Panc1 (cell line): ENCODE results near the gene TRAF3IP1. TPM values are rescaled to one million over a fixed set of nuclear protein-coding genes. Genes with fewer than 3 reads are reported as not detected.

Experiments used
- ATAC-seq: fragments of 200-7000 bp; cut with Tn5 transposase; 2 replicates; pipeline ENCODE4 v1.9.1; 2020; ENCODE audit warnings: mild to moderate bottlenecking, moderate library complexity
- BruUV-seq: library from RNA; stranded (reverse); fragments of 400-500 nt; replicated peaks from 2 replicates; lab custom pipeline; 2021; lab: Mats Ljungman, UMichigan
- CTCF ChIA-PET: fragments of 300-600 bp; sonication (Branson Sonifier 250); formaldehyde crosslinking; loops from one replicate; lab custom pipeline; 2022; ENCODE audit warnings: antibody characterized with exemption; lab: Charles Lee
- POLR2A ChIA-PET: fragments of 300-600 bp; sonication (Branson Sonifier 250); formaldehyde crosslinking; loops from one replicate; lab custom pipeline; 2022; ENCODE audit warnings: antibody characterized with exemption; lab: Charles Lee
- DNase-seq: peaks from one replicate; pipeline ENCODE4 v3.0.0-alpha.2; 2010; ENCODE audit warnings: low read depth, low spot score
- H3K27ac ChIP-seq: 2 replicates; pipeline ENCODE4 v1.5.1; 2011; ENCODE audit warnings: mild to moderate bottlenecking, low read length, inconsistent platforms
- H3K27me3 ChIP-seq: fragments of 200-500 bp; sonication (Bioruptor generic); 2 replicates; pipeline ENCODE4 v1.6.0; 2014; ENCODE audit warnings: low read length, inconsistent platforms; ENCODE audit not compliant: control insufficient read depth, insufficient read depth
- H3K36me3 ChIP-seq: fragments of 200-500 bp; sonication (Bioruptor generic); 2 replicates; pipeline ENCODE4 v1.5.1; 2014; ENCODE audit warnings: inconsistent platforms, mild to moderate bottlenecking, low read length, moderate library complexity; ENCODE audit not compliant: control insufficient read depth, insufficient read depth
- H3K4me1 ChIP-seq: 2 replicates; pipeline ENCODE4 v1.5.1; 2011; ENCODE audit warnings: inconsistent platforms, mild to moderate bottlenecking, low read length, moderate library complexity; ENCODE audit not compliant: control insufficient read depth, insufficient read depth
- H3K4me3 ChIP-seq, 2 experiments: 2 replicates each; pipeline ENCODE4 v1.5.1; 2011 to 2012; ENCODE audit warnings: low read depth in 2 of 2, low read length in 2 of 2, mild to moderate bottlenecking in 2 of 2, inconsistent platforms in 1 of 2, moderate library complexity in 1 of 2
- H3K9me3 ChIP-seq: fragments of 200-500 bp; sonication (Bioruptor generic); 2 replicates; pipeline ENCODE4 v1.5.1; 2014; ENCODE audit warnings: low read depth, mild to moderate bottlenecking, inconsistent platforms, low read length, moderate library complexity; ENCODE audit not compliant: control insufficient read depth, insufficient read depth
- POLR2AphosphoS5 ChIP-seq: IDR thresholded peaks from 2 replicates; pipeline ENCODE4 v1.6.1; 2012; ENCODE audit warnings: mild to moderate bottlenecking, low read depth, low read length, moderate library complexity
- SIN3A ChIP-seq: IDR thresholded peaks from 2 replicates; pipeline ENCODE4 v1.6.1; 2012; ENCODE audit warnings: low read depth, mild to moderate bottlenecking, low read length, moderate library complexity, borderline replicate concordance; ENCODE audit not compliant: insufficient read depth
- TCF7L2 ChIP-seq: IDR thresholded peaks from 2 replicates; pipeline ENCODE4 v1.6.1; 2011; ENCODE audit warnings: mild to moderate bottlenecking, low read depth, low read length, inconsistent platforms
- in situ Hi-C: cut with HindIII; loops from 2 replicates; pipeline ENCODE4 v1.10.0; 2016; ENCODE audit warnings: low sequenced_read_pairs, low pct_unique_long_range_greater_than_20kb
- intact Hi-C: fragments of 100-400 bp; cut with micrococcal nuclease; formaldehyde crosslinking; loops from one replicate; pipeline ENCODE4 v1.10.0; 2022; ENCODE audit not compliant: unreplicated experiment
- total RNA-seq: library from RNA; stranded (reverse); gene quantifications from one replicate; pipeline ENCODE4 v1.2.1, GENCODE V29; 2021; ENCODE audit not compliant: unreplicated experiment
- TF ChIP-seq, protein P1 (sequence below), 2 experiments: IDR thresholded peaks; 2 replicates each; pipeline ENCODE4 v1.6.1; 2011 to 2012; ENCODE audit warnings: low read depth in 2 of 2, control low read depth in 1 of 2, low read length in 1 of 2, mild to moderate bottlenecking in 1 of 2, moderate library complexity in 1 of 2; ENCODE audit not compliant: insufficient read depth in 1 of 2
- TF ChIP-seq, protein P2 (sequence below): fragments of 450-650 bp; IDR thresholded peaks from 2 replicates; pipeline ENCODE4 v1.5.1; 2017; ENCODE audit warnings: mild to moderate bottlenecking

The TRAF3IP1 gene
- total RNA-seq, 1 experiment from 2014 or later, result 23.4 TPM

DNA sequence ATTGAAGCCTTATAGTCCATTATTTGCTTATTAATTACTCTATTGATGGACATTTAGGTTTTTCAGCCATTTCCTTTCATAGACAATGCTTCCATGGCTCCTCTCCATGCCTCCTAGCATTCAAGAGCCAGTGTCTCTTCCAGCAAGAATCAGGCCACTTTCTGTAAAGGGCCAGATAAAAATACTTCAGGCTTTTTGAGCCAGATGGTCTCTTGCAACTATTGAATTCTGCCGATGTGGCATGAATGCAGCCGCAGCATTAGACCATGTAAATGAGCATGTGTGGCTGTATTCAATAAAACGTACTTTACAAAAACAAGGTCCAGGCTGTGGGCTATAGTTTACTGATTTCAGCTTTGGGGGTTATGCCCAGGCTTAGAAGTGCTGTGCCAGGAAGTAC is 38.5 kb downstream of the TRAF3IP1 start:
- H3K4me1 ChIP-seq, result no peaks in the 10 kb centered on the region
- no peak for ATAC-seq
- no peak overlapping the region for H3K27ac ChIP-seq
- no peaks in the 10 kb centered on the region; the same call in 1 of the 2 replicates for H3K36me3 ChIP-seq
- no peak overlapping the region for H3K4me3 ChIP-seq
- in situ Hi-C loops, result no loop called here
- H3K27me3 ChIP-seq, result no peaks in the 10 kb centered on the region
- no TSS peak for BruUV-seq
- ChIA-PET CTCF (no interaction called here), POLR2A (no interaction called here)
- TF ChIP-seq POLR2AphosphoS5 (no peak), TCF7L2 (no peak), SIN3A (no peak)
- TF ChIP-seq, protein P1, sequence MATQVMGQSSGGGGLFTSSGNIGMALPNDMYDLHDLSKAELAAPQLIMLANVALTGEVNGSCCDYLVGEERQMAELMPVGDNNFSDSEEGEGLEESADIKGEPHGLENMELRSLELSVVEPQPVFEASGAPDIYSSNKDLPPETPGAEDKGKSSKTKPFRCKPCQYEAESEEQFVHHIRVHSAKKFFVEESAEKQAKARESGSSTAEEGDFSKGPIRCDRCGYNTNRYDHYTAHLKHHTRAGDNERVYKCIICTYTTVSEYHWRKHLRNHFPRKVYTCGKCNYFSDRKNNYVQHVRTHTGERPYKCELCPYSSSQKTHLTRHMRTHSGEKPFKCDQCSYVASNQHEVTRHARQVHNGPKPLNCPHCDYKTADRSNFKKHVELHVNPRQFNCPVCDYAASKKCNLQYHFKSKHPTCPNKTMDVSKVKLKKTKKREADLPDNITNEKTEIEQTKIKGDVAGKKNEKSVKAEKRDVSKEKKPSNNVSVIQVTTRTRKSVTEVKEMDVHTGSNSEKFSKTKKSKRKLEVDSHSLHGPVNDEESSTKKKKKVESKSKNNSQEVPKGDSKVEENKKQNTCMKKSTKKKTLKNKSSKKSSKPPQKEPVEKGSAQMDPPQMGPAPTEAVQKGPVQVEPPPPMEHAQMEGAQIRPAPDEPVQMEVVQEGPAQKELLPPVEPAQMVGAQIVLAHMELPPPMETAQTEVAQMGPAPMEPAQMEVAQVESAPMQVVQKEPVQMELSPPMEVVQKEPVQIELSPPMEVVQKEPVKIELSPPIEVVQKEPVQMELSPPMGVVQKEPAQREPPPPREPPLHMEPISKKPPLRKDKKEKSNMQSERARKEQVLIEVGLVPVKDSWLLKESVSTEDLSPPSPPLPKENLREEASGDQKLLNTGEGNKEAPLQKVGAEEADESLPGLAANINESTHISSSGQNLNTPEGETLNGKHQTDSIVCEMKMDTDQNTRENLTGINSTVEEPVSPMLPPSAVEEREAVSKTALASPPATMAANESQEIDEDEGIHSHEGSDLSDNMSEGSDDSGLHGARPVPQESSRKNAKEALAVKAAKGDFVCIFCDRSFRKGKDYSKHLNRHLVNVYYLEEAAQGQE (IDR thresholded peaks at IDR 0.05; ENCODE audit: insufficient read depth in 1 of 2, low read depth in 2 of 2, low read length in 1 of 2), result no peak
- TF ChIP-seq, protein P2, sequence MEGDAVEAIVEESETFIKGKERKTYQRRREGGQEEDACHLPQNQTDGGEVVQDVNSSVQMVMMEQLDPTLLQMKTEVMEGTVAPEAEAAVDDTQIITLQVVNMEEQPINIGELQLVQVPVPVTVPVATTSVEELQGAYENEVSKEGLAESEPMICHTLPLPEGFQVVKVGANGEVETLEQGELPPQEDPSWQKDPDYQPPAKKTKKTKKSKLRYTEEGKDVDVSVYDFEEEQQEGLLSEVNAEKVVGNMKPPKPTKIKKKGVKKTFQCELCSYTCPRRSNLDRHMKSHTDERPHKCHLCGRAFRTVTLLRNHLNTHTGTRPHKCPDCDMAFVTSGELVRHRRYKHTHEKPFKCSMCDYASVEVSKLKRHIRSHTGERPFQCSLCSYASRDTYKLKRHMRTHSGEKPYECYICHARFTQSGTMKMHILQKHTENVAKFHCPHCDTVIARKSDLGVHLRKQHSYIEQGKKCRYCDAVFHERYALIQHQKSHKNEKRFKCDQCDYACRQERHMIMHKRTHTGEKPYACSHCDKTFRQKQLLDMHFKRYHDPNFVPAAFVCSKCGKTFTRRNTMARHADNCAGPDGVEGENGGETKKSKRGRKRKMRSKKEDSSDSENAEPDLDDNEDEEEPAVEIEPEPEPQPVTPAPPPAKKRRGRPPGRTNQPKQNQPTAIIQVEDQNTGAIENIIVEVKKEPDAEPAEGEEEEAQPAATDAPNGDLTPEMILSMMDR, result no peak
- no peaks in the 10 kb centered on the region for H3K9me3 ChIP-seq
- intact Hi-C loops, result no loop called here
- DNase-seq, result no peak

DNA sequence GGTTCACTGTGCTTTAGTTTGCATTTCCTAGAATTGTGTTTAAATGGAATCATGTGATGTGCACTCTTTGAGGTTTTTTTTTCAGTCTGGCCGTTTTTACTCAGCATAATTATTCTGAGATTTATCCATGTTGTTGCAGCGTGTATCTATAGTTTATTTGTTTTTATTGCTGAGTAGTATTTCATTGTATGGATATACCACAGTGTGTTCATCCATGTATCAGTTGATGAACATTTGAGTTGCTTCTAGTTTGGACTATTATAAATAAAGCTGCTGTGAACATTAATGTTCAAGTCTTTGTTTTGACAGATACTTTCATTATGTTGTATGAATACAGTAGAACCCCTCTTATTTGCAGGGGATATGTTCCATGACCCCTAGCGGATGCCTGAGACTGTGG is 39.1 kb downstream of the TRAF3IP1 start:
- Histone ChIP-seq H3K27ac (no peak overlapping the region), H3K4me3 (no peak overlapping the region), H3K9me3 (no peaks in the 10 kb centered on the region), H3K27me3 (no peaks in the 10 kb centered on the region), H3K36me3 (no peaks in the 10 kb centered on the region; the same call in 1 of the 2 replicates), H3K4me1 (no peaks in the 10 kb centered on the region)
- intact Hi-C loops, result no loop called here
- ATAC-seq (no peak), DNase-seq (no peak)
- no TSS peak for BruUV-seq
- ChIA-PET CTCF (no interaction called here), POLR2A (no interaction called here)
- in situ Hi-C loops, result no loop called here
- TF ChIP-seq TCF7L2 (no peak), SIN3A (no peak)
- TF ChIP-seq, protein P1 (IDR thresholded peaks at IDR 0.05; ENCODE audit: insufficient read depth in 1 of 2, low read depth in 2 of 2, low read length in 1 of 2), result no peak
